Keratinocyte (primary cell): ENCODE measurements around the gene NPTX2. TPM values are rescaled to one million over a fixed set of nuclear protein-coding genes. Genes with fewer than 3 reads are reported as not detected.

ENCODE experiments used
- DNase-seq: peaks from one replicate; pipeline ENCODE4 v3.0.0-alpha.2; 2011; ENCODE audit warnings: low read depth, missing footprints, low spot score
- FAIRE-seq: peaks from 2 replicates; lab custom pipeline; 2011; peaks lifted over from hg19 to GRCh38; lab: Jason Lieb, UNC
- H2AFZ ChIP-seq: 2 replicates; pipeline ENCODE4 v1.6.0; 2012; ENCODE audit warnings: low read length, control low read depth, inconsistent platforms; ENCODE audit not compliant: control insufficient read depth
- H3K27ac ChIP-seq: 2 replicates; pipeline ENCODE4 v1.5.1; 2011; ENCODE audit warnings: low read length; ENCODE audit not compliant: control insufficient read depth, insufficient read depth
- H3K27me3 ChIP-seq: 3 replicates; pipeline ENCODE4 v1.6.0; 2011; ENCODE audit warnings: low read length; ENCODE audit not compliant: control insufficient read depth, insufficient read depth; ENCODE audit errors: extremely low read depth
- H3K36me3 ChIP-seq, 2 experiments: 2 replicates in 1 of 2; 3 replicates in 1 of 2; pipeline ENCODE4 v1.5.1; 2011; ENCODE audit warnings: low read length in 2 of 2, mild to moderate bottlenecking in 1 of 2; ENCODE audit not compliant: control insufficient read depth in 2 of 2, insufficient read depth in 2 of 2; ENCODE audit errors: extremely low read depth in 1 of 2
- H3K4me1 ChIP-seq: 3 replicates; pipeline ENCODE4 v1.5.1; 2011; ENCODE audit warnings: low read length; ENCODE audit not compliant: control insufficient read depth, insufficient read depth; ENCODE audit errors: extremely low read depth
- H3K4me2 ChIP-seq: 3 replicates; pipeline ENCODE4 v1.6.0; 2011; ENCODE audit warnings: low read depth, low read length; ENCODE audit not compliant: control insufficient read depth, insufficient read depth; ENCODE audit errors: extremely low read depth
- H3K4me3 ChIP-seq, 3 experiments: fragments of 200-600 bp in 1 of 3; sonication (generic) in 1 of 3; 2 replicates in 2 of 3; 3 replicates in 1 of 3; pipeline ENCODE4 v1.5.1; 2011 to 2016; ENCODE audit warnings: low read length in 3 of 3, mild to moderate bottlenecking in 3 of 3, control low read depth in 2 of 3, inconsistent platforms in 1 of 3, low read depth in 1 of 3, mixed read lengths in 1 of 3, mixed run types in 1 of 3, moderate library complexity in 1 of 3; ENCODE audit not compliant: control insufficient read depth in 2 of 3, insufficient read depth in 2 of 3; ENCODE audit errors: extremely low read depth in 1 of 3
- H3K79me2 ChIP-seq: 2 replicates; pipeline ENCODE4 v1.6.0; 2012; ENCODE audit warnings: low read length; ENCODE audit not compliant: control insufficient read depth, insufficient read depth
- H3K9ac ChIP-seq: 3 replicates; pipeline ENCODE4 v1.6.0; 2011; ENCODE audit warnings: low read length; ENCODE audit not compliant: control insufficient read depth, insufficient read depth; ENCODE audit errors: extremely low read depth
- H3K9me1 ChIP-seq: 3 replicates; pipeline ENCODE4 v1.6.0; 2011; ENCODE audit warnings: low read length; ENCODE audit not compliant: control insufficient read depth, insufficient read depth; ENCODE audit errors: extremely low read depth
- H3K9me3 ChIP-seq: 2 replicates; pipeline ENCODE4 v1.5.1; 2012; ENCODE audit warnings: low read depth, low read length; ENCODE audit not compliant: control insufficient read depth
- H4K20me1 ChIP-seq: 3 replicates; pipeline ENCODE4 v1.6.0; 2011; ENCODE audit warnings: low read length; ENCODE audit not compliant: control insufficient read depth, insufficient read depth; ENCODE audit errors: extremely low read depth
- EZH2 ChIP-seq: IDR thresholded peaks from one replicate; pipeline ENCODE4 v1.6.1; 2012; ENCODE audit warnings: inconsistent platforms, mild to moderate bottlenecking, low read length, moderate library complexity
- dilution Hi-C: fragments of 300-500 bp; cut with MboI; formaldehyde crosslinking; loops from one replicate; pipeline ENCODE4 v1.7.0; 2020; ENCODE audit warnings: low sequenced_read_pairs; ENCODE audit not compliant: extremely low pct_ligation_motif_present
- polyA plus RNA-seq, 5 experiments: library from polyadenylated mRNA; depleted of rRNA in 3 of 5; stranded (reverse) in 3 of 5; stranded (forward) in 1 of 5; unstranded in 1 of 5; fragments of >200 nt; gene quantifications; 1 replicate in 1 of 5; 2 replicates in 3 of 5; 3 replicates in 1 of 5; pipeline versions ENCODE4 v1.2.1 to v1.2.3, GENCODE V29; 2011 to 2012; ENCODE audit warnings: missing spikeins in 2 of 5, low read depth in 1 of 5, low replicate concordance in 1 of 5
- TF ChIP-seq, protein P1 (sequence below), 3 experiments: IDR thresholded peaks in 1 of 3; conservative IDR thresholded peaks in 1 of 3; optimal IDR thresholded peaks in 1 of 3; 2 replicates in 2 of 3; 3 replicates in 1 of 3; pipeline versions ENCODE3 to v1.5.1; 2011; ENCODE audit warnings: low read length in 3 of 3, mild to moderate bottlenecking in 3 of 3, moderate library complexity in 2 of 3, control low read depth in 1 of 3, inconsistent platforms in 1 of 3; ENCODE audit not compliant: insufficient read depth in 2 of 3; ENCODE audit errors: extremely low read depth in 1 of 3

NPTX2 gene
- polyA plus RNA-seq, 1 donor (not counting 4 experiments of a cell fraction or from before 2014, with no cell fraction given), result not detected

DNA sequence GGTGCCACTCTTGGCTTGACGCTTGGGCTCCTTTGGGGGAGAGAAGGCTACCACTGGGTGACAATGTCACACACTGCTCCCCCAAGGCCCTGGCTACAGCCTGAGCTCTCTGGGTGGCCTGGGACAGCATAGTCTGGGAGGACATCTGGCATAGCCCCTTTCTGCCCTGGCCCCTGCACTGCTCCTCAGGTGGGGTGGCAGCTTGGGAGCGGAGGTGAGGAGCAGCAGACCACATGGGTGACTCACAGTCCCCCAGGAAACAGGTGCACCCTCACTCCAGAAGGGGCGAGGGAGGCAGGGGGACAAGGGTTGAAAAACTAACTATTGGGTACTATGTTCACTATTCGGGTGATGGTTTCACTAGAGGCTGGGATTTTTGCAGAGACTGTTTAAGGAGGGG lies 45.2 kb downstream of the NPTX2 start:
- H3K9me3 ChIP-seq, result peaks cover 6% of the 10 kb centered on the region
- no peak overlapping the region for H3K4me3 ChIP-seq
- dilution Hi-C loops, result no loop called here
- FAIRE-seq, result no peak
- no peak overlapping the region for H3K4me2 ChIP-seq
- H4K20me1 ChIP-seq, result no peaks in the 10 kb centered on the region
- H3K9me1 ChIP-seq, result no peaks in the 10 kb centered on the region
- H3K27me3 ChIP-seq, result no peaks in the 10 kb centered on the region
- no peaks in the 10 kb centered on the region for H3K36me3 ChIP-seq
- no peak for DNase-seq
- no peaks in the 10 kb centered on the region for H3K4me1 ChIP-seq
- no peak overlapping the region for H3K9ac ChIP-seq
- no peak for TF ChIP-seq EZH2
- TF ChIP-seq, protein P1, sequence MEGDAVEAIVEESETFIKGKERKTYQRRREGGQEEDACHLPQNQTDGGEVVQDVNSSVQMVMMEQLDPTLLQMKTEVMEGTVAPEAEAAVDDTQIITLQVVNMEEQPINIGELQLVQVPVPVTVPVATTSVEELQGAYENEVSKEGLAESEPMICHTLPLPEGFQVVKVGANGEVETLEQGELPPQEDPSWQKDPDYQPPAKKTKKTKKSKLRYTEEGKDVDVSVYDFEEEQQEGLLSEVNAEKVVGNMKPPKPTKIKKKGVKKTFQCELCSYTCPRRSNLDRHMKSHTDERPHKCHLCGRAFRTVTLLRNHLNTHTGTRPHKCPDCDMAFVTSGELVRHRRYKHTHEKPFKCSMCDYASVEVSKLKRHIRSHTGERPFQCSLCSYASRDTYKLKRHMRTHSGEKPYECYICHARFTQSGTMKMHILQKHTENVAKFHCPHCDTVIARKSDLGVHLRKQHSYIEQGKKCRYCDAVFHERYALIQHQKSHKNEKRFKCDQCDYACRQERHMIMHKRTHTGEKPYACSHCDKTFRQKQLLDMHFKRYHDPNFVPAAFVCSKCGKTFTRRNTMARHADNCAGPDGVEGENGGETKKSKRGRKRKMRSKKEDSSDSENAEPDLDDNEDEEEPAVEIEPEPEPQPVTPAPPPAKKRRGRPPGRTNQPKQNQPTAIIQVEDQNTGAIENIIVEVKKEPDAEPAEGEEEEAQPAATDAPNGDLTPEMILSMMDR (optimal IDR thresholded peaks at IDR 0.05 in 1 of 3, IDR thresholded peaks at IDR 0.05 in 1 of 3, conservative IDR thresholded peaks at IDR 0.05 in 1 of 3; ENCODE audit: extremely low read depth in 1 of 3, insufficient read depth in 2 of 3, low read length in 3 of 3), result no peak
- H3K27ac ChIP-seq, result no peak overlapping the region
- H2AFZ ChIP-seq, result no peak overlapping the region
- H3K79me2 ChIP-seq, result no peaks in the 10 kb centered on the region

DNA sequence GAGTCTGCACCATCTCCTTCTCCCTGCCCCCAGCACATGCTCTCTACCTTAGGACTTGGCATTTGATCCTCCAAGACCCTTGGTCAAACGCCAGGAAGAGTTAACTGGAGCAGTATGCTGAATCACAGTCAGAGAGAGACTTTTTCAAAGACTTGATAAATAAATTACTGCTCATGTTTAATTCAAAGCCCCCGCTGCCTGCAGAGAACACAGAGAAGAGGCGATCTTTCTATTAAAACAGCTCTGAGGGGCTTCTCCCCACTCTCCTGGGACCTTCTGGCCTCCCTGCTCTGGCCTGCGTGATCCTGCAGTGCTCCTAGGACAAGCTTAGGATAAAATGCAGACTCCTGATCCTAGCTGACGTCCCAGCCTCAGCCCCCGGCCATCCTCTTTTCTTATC lies 47.8 kb downstream of the NPTX2 start:
- H4K20me1 ChIP-seq, result no peaks in the 10 kb centered on the region
- H3K4me3 ChIP-seq, result no peak overlapping the region
- no peak overlapping the region for H3K9ac ChIP-seq
- H3K27ac ChIP-seq, result no peak overlapping the region
- H3K9me1 ChIP-seq, result no peaks in the 10 kb centered on the region
- peaks cover 6% of the 10 kb centered on the region for H3K9me3 ChIP-seq
- dilution Hi-C loops, result no loop called here
- DNase-seq, result no peak
- FAIRE-seq, result no peak
- no peaks in the 10 kb centered on the region for H3K4me1 ChIP-seq
- no peak overlapping the region for H2AFZ ChIP-seq
- TF ChIP-seq, protein P1 (optimal IDR thresholded peaks at IDR 0.05 in 1 of 3, IDR thresholded peaks at IDR 0.05 in 1 of 3, conservative IDR thresholded peaks at IDR 0.05 in 1 of 3; ENCODE audit: extremely low read depth in 1 of 3, insufficient read depth in 2 of 3, low read length in 3 of 3), result no peak
- TF ChIP-seq EZH2, result no peak
- no peaks in the 10 kb centered on the region for H3K79me2 ChIP-seq
- H3K4me2 ChIP-seq, result no peak overlapping the region
- H3K36me3 ChIP-seq, result no peaks in the 10 kb centered on the region
- H3K27me3 ChIP-seq, result no peaks in the 10 kb centered on the region
